OCI-LY7 (cell line): Measurements from ENCODE around the gene KRT75. TPM values are rescaled to one million over a fixed set of nuclear protein-coding genes. Genes with fewer than 3 reads are reported as not detected.

Experiments used
- BruUV-seq: library from RNA; stranded (reverse); fragments of 400-500 nt; replicated peaks from 2 replicates; lab custom pipeline; 2021; lab: Mats Ljungman, UMichigan
- CTCF ChIA-PET: fragments of 300-600 bp; sonication (Branson Sonifier 250); formaldehyde crosslinking; loops from one replicate; lab custom pipeline; 2022; ENCODE audit warnings: antibody characterized with exemption; ENCODE audit not compliant: unreplicated experiment; lab: Charles Lee
- POLR2A ChIA-PET: fragments of 300-600 bp; sonication (Branson Sonifier 250); formaldehyde crosslinking; loops from one replicate; lab custom pipeline; 2022; ENCODE audit warnings: antibody characterized with exemption; lab: Charles Lee
- DNase-seq: peaks from one replicate; pipeline ENCODE4 v3.0.0-alpha.2; 2015; ENCODE audit warnings: low spot score
- H2AFZ ChIP-seq: fragments of 200-600 bp; sonication (generic), shearing (Covaris generic); 2 replicates; pipeline ENCODE4 v1.6.1; 2014; ENCODE audit warnings: mild to moderate bottlenecking, antibody characterized with exemption, low read length, moderate library complexity
- H3K27ac ChIP-seq: fragments of 200-600 bp; sonication (generic); 2 replicates; pipeline ENCODE4 v1.5.1; 2014; ENCODE audit warnings: mixed run types, low read depth, mild to moderate bottlenecking, moderate library complexity, low read length, inconsistent platforms; ENCODE audit not compliant: poor library complexity, severe bottlenecking
- H3K36me3 ChIP-seq: fragments of 200-600 bp; sonication (generic); 2 replicates; pipeline ENCODE4 v1.6.1; 2014; ENCODE audit warnings: mild to moderate bottlenecking, antibody characterized with exemption, low read length, moderate library complexity, mixed read lengths; ENCODE audit not compliant: insufficient read depth
- H3K4me1 ChIP-seq: fragments of 200-600 bp; sonication (generic); 2 replicates; pipeline ENCODE4 v1.5.1; 2014; ENCODE audit warnings: mild to moderate bottlenecking, low read length; ENCODE audit not compliant: insufficient read depth, poor library complexity, severe bottlenecking
- H3K4me2 ChIP-seq: fragments of 200-600 bp; sonication (generic); 2 replicates; pipeline ENCODE4 v1.6.1; 2014; ENCODE audit warnings: mild to moderate bottlenecking, low read length
- H3K4me3 ChIP-seq: fragments of 200-600 bp; sonication (generic); 2 replicates; pipeline ENCODE4 v1.5.1; 2014; ENCODE audit warnings: mild to moderate bottlenecking, low read depth, low read length; ENCODE audit not compliant: poor library complexity, severe bottlenecking
- H3K79me2 ChIP-seq: fragments of 200-600 bp; sonication (generic); 2 replicates; pipeline ENCODE4 v1.6.1; 2016; ENCODE audit warnings: low read depth, mild to moderate bottlenecking, low read length, moderate library complexity, mixed read lengths; ENCODE audit not compliant: insufficient read depth
- H3K9me2 ChIP-seq: fragments of 200-600 bp; sonication (generic); 2 replicates; pipeline ENCODE4 v1.6.1; 2016; ENCODE audit warnings: mild to moderate bottlenecking, low read length, mixed read lengths; ENCODE audit not compliant: insufficient read depth
- H3K9me3 ChIP-seq: fragments of 200-600 bp; sonication (generic); 2 replicates; pipeline ENCODE4 v1.6.1; 2014; ENCODE audit warnings: mild to moderate bottlenecking, mixed run types, low read length, mixed read lengths
- H4K20me1 ChIP-seq: fragments of 200-600 bp; sonication (generic); 2 replicates; pipeline ENCODE4 v1.6.1; 2014; ENCODE audit warnings: mild to moderate bottlenecking, antibody characterized with exemption, low read length, moderate library complexity, mixed read lengths; ENCODE audit not compliant: insufficient read depth
- CTCF ChIP-seq: fragments of 200-600 bp; sonication (generic); conservative IDR thresholded peaks from 2 replicates; pipeline ENCODE4 v1.5.1; 2014; ENCODE audit warnings: mild to moderate bottlenecking, antibody characterized with exemption, low read length, moderate library complexity, mixed read lengths
- EZH2phosphoT487 ChIP-seq: fragments of 200-600 bp; sonication (generic); IDR thresholded peaks from 2 replicates; pipeline ENCODE4 v1.6.1; 2018; ENCODE audit warnings: low read depth, borderline replicate concordance, mild to moderate bottlenecking, mixed run types, antibody characterized with exemption, low read length, moderate library complexity, mixed read lengths
- intact Hi-C: fragments of 100-400 bp; cut with micrococcal nuclease; formaldehyde crosslinking; loops from one replicate; pipeline ENCODE4 v1.10.0; 2022; ENCODE audit not compliant: unreplicated experiment
- total RNA-seq, 2 experiments: library from RNA; depleted of rRNA in 1 of 2; stranded (reverse); fragments of >200 nt in 1 of 2; shearing (Covaris generic) in 1 of 2; gene quantifications; 2 replicates each; pipeline ENCODE4 v1.2.3, GENCODE V29; 2014 to 2022

The KRT75 gene
- total RNA-seq, 2 experiments from 2014 or later: not detected

- Histone ChIP-seq H3K9me3 (no peaks in the 10 kb centered on the region), H2AFZ (no peak overlapping the region), H3K4me1 (no peaks in the 10 kb centered on the region), H3K27ac (no peak overlapping the region), H3K9me2 (no peaks in the 10 kb centered on the region), H3K4me3 (no peak overlapping the region), H3K36me3 (no peaks in the 10 kb centered on the region), H3K79me2 (no peaks in the 10 kb centered on the region), H4K20me1 (no peaks in the 10 kb centered on the region), H3K4me2 (no peak overlapping the region)
- intact Hi-C loops: no loop called here
- CTCF ChIA-PET: no interaction called here
- TF ChIP-seq CTCF (no peak), EZH2phosphoT487 (no peak)
- POLR2A ChIA-PET: interaction anchor here (1.4 kb wide), 1 partner anchor 12 kb away, joined by 3 read pairs; no protein-coding TSS in a partner anchor
- no peak for DNase-seq
- no TSS peak for BruUV-seq
Observed at GRCh38 chr12:52401526-52401925, 32.6 kb downstream of the KRT75 start.

GRCh38 chr12:52400906-52401305 lies 33.3 kb downstream of the KRT75 start:
- intact Hi-C loops: no loop called here
- H4K20me1 ChIP-seq: no peaks in the 10 kb centered on the region
- H3K4me2 ChIP-seq: no peak overlapping the region
- no peak for DNase-seq
- no peaks in the 10 kb centered on the region for H3K4me1 ChIP-seq
- no peak overlapping the region for H2AFZ ChIP-seq
- ChIA-PET POLR2A (interaction anchor here (1.4 kb wide), 1 partner anchor 13 kb away, joined by 3 read pairs; no protein-coding TSS in a partner anchor), CTCF (no interaction called here)
- no peaks in the 10 kb centered on the region for H3K9me2 ChIP-seq
- BruUV-seq: no TSS peak
- no peaks in the 10 kb centered on the region for H3K36me3 ChIP-seq
- TF ChIP-seq CTCF (no peak), EZH2phosphoT487 (no peak)
- no peak overlapping the region for H3K27ac ChIP-seq
- no peaks in the 10 kb centered on the region for H3K79me2 ChIP-seq
- H3K9me3 ChIP-seq: no peaks in the 10 kb centered on the region
- H3K4me3 ChIP-seq: no peak overlapping the region

- H3K4me1 ChIP-seq: no peaks in the 10 kb centered on the region
- H2AFZ ChIP-seq: no peak overlapping the region
- no peaks in the 10 kb centered on the region for H4K20me1 ChIP-seq
- no peaks in the 10 kb centered on the region for H3K9me3 ChIP-seq
- DNase-seq: no peak
- ChIA-PET CTCF (no interaction called here), POLR2A (no interaction called here)
- H3K4me3 ChIP-seq: no peak overlapping the region
- no peak overlapping the region for H3K27ac ChIP-seq
- no peaks in the 10 kb centered on the region for H3K79me2 ChIP-seq
- no peaks in the 10 kb centered on the region for H3K36me3 ChIP-seq
- TF ChIP-seq EZH2phosphoT487 (no peak), CTCF (no peak)
- no TSS peak for BruUV-seq
- no peaks in the 10 kb centered on the region for H3K9me2 ChIP-seq
- intact Hi-C loops: no loop called here
- no peak overlapping the region for H3K4me2 ChIP-seq
Observed at GRCh38 chr12:52399756-52400155, 34.4 kb downstream of the KRT75 start.
